Suprapubic skin (tissue), 3 donors: Measurements from ENCODE around the gene SLC9A8.
"Not testable (repeated sequence)": the region's sequence is repeated elsewhere in the genome, so short reads cannot be mapped to it uniquely, and the experiment has no call there.

ENCODE experiments used
- EP300 ChIP-seq: sonication (generic); formaldehyde crosslinking; IDR thresholded peaks from one replicate; pipeline ENCODE4 v1.6.1; 2017; ENCODE audit warnings: antibody characterized with exemption
- TF ChIP-seq, protein P1 (sequence below), 2 donors: fragments of 200-600 bp in 1 of 2; fragments of 450-650 bp in 1 of 2; sonication (generic) in 1 of 2; IDR thresholded peaks; one replicate each; pipeline ENCODE4 v1.5.1; 2016 to 2019; ENCODE audit warnings: antibody characterized with exemption in 2 of 2, mild to moderate bottlenecking in 1 of 2, moderate library complexity in 1 of 2

DNA sequence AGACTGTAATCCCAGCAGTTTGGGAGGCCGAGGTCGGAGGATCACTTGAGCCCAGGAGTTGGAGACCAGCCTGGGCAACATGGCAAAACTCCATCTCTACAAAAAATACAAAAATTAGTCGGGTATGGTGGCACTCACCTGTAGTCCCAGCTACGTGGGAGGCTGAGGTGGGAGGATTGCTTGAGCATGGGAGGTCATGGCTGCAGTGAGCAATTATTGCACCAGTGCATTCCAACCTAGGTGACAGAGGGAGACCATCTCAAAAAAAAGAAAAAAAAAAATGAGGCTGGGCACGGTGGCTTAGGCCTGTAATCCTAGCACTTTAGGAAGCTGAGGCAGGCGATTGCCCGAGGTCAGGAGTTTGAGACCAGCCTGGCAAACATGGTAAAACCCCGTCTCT, 38.4 kb upstream of the SLC9A8 start:
- not testable (repeated sequence) for TF ChIP-seq EP300
- TF ChIP-seq, protein P1, sequence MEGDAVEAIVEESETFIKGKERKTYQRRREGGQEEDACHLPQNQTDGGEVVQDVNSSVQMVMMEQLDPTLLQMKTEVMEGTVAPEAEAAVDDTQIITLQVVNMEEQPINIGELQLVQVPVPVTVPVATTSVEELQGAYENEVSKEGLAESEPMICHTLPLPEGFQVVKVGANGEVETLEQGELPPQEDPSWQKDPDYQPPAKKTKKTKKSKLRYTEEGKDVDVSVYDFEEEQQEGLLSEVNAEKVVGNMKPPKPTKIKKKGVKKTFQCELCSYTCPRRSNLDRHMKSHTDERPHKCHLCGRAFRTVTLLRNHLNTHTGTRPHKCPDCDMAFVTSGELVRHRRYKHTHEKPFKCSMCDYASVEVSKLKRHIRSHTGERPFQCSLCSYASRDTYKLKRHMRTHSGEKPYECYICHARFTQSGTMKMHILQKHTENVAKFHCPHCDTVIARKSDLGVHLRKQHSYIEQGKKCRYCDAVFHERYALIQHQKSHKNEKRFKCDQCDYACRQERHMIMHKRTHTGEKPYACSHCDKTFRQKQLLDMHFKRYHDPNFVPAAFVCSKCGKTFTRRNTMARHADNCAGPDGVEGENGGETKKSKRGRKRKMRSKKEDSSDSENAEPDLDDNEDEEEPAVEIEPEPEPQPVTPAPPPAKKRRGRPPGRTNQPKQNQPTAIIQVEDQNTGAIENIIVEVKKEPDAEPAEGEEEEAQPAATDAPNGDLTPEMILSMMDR (IDR thresholded peaks at IDR 0.05): not testable (repeated sequence)
